HCEC 1CT (cell line): ENCODE measurements around the gene ALOXE3.
A peak's percentile ranks its signal among the peaks of the same experiment; 100 is the strongest.

ENCODE experiments used
- DNase-seq: peaks from one replicate; pipeline ENCODE4 v3.0.0-alpha.2; 2017

Gene ALOXE3

GRCh38 chr17:8141741-8142140 lies 23.4 kb upstream of the ALOXE3 start:
- no peak for DNase-seq

- no peak for DNase-seq
Observed at GRCh38 chr17:8141045-8141444, 22.7 kb upstream of the ALOXE3 start.

GRCh38 chr17:8140065-8141029 lies 22.0 kb upstream of the ALOXE3 start:
- DNase-seq: no peak

DNA sequence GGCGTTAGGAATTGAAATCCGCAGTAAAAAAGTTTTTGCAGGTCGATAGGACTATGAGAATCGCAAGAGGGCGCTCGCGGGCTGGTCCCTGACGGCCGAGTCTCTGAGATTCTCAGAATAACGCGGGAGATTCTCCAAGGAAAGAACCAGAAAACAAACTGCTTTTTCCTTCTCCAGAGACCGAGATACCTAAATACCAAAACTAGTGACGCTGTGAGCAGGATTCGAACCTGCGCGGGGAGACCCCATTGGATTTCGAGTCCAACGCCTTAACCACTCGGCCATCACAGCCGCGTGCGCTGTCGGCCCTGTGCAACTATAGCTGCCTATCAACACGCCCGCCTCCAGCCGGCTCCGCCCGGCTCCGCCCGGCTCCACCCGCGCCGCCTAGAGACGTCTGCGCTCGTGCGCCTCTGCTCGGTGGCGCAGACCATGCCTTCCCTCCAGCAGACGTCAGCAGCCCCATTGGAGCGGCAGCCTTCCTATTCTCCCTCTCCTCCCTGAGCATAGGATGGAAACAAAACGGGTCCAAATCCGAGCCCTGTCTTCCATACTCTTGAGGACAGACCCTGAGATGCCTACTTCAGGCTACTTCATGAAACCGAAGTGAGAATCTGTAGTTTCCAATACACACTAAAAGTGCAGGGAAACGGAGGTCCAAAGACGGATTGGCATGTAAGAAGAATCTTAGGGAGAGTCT lies 20.5 kb upstream of the ALOXE3 start:
- peak; percentile 94 for DNase-seq

DNA sequence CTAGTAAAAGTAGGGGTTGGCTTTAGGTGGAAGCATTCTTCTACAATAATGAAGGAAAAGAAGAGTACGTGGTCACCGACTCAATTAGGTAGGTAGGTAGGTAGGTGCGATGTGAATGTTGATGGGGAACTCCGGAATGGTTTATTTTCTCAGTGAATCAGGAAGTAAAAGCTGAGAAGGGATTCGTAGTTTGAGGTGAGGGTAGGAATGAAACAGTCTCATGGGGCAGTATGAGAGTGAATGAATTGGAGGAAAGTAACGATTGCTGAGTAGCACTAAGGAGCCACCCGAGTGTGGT lies 20.0 kb upstream of the ALOXE3 start:
- no peak for DNase-seq

- DNase-seq: no peak
Observed at GRCh38 chr17:8137645-8138373, 19.5 kb upstream of the ALOXE3 start.

DNA sequence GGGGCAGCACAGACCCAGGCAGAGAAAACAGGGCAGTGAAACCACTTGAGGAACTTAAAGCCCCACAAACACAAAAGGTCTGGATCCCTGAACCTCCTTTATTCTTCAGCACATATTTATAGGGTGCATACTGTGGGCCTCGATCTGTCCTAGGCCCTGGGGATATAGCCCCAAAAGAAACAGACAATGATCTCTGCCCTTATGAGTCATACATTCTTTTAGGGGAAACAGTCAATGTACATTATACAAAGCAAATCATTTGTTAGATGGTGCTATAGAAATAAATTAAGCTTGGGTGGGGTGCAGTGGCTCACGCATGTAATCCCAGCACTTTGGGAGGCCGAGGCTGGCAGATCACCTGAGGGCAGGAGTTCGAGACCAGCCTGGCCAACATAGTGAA lies 15.6 kb upstream of the ALOXE3 start:
- peak; percentile 59 for DNase-seq

DNA sequence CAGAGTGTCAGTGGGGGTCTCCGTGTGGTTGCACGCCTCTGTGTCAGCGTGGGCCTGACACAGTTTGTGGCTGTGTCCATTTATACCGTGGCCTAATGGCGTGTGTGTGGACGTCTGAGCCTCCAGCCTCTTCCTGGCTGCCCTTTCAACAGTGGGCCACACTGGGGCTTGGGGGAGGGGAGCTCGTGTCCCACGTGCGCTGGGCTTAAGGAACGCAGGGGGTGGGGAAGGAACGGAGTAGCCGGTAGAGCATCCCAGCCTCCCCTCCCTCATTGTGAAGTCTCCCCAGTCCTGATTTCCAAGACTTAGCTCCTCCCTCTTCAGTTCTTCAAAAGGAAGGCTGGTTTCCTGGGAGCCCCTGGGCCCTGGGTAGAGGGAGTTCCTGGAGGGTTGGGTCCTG lies 15.1 kb upstream of the ALOXE3 start:
- no peak for DNase-seq

DNA sequence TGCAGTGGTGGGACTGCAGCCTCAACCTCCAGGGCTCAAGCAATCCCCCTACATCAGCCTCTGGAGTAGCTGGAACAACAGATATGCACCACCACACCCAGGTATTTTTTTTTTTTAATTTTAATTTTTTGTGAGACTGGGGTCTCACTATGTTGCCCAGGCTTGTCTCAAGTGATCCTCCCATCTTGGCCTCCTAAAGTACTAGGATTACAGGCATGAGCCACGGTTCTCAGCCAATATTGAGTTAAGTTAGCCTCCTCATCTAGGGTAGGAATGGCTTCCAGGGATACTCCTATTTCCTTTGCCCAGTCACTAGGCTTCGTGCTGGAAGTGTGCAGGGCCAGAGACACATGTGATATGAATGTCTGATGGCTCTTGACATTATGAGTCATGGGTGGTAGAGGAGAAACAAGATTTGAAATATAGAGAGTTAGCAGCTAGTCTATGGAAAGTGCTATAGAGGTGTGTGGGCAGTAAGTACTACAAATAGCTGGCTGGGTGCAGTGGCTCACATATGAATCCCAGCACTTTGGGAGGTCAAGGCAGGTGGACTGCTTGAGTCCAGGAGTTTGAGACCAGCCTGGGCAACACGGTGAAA lies 13.6 kb upstream of the ALOXE3 start:
- DNase-seq: peak; percentile 43

DNA sequence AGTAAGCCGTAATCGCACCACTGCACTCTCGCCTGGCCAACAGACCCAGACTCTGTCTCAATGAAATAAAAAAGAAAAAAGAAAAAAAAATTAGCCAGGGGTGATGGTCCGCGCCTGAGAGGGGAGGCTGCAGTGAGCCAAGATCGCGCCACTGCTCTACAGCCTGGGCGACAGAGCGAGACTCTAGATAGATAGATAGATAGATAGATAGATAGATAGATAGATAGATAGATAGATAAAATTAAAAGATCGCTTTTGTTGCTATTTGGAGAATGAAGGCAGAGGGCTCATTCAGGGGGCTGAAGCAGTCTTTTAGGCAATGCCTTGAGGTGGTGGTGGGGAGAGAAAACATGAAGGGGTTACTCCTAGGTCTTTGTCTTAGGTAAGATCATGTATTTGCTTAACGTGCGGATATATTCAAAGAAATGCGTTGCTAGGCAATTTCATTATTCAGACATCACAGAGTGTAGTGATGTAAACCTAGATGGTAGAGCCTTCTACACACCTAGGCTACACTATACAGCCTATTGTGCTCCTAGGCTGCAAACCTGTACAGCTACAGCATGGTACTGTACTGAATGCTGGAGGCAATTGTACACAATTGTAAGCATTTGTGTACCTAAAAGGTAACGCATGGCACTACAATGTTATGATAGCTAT lies 9.9 kb upstream of the ALOXE3 start:
- DNase-seq: no peak

DNA sequence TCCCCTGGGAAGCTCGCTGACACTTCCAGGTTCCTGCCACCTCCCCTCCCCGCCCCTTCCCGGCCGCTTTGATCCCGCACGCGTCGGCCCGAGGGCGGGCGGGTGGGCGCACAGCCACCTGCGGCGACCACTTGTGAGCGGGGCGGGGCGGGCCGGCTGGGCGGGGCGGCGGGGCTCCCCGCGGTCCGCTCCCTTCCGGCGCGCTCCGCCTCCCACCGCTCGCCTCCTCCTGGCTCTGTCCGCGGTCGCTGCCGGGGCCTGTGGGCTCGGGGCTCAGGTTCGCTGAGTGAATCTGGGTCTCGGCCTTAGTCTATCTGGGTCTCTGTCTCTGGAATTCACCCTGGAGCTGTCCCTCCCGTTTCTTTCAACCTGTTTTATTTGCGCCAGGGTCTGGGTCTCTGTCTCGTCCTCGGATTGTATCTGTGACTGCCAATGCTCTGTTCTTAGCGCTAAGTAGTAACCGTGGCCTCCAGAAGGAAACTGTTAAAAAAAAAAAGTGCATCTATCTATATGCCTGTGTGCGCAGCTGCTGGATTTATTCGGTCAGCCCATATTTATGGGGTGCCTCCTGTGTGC lies 8.3 kb upstream of the ALOXE3 start:
- DNase-seq: peak; percentile 55

GRCh38 chr17:8125947-8126490 lies 7.7 kb upstream of the ALOXE3 start:
- no peak for DNase-seq

DNA sequence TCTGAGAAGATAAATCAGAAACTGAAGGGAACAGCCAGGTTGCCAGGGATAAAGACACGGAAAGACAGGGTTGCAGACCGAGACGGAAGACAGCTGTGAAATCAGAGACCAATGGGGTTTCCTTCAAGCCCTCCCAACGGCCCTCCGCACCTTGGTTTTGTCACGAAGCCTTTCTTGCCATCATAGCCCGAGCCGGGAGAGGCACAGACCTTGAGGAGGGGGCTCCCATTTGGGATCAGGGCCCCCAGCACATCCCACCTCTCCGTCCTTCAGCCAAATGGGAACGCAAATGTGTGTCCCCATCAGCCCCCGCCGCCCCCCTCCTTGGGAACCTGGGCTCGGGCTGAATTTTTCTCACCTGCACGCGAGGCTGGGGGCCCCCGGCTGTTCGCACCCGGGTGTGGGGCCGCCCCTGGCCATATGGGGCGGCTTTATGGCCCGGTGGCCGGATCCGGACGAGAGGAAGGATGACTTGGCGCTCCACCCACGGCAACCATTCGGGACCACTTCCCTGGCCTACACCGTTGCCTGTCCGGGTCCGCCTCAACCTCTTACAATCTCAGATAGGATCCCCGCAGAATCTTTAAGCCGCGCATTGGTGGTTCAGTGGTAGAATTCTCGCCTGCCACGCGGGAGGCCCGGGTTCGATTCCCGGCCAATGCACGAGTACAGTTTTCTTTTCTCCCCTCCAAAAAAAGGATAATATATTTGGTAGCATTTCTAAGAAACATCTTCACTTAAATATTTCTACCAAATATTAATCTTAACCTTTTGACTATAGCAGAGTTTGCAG lies 7.0 kb upstream of the ALOXE3 start:
- DNase-seq: peak; percentile 39

GRCh38 chr17:8124350-8125153 lies 6.2 kb upstream of the ALOXE3 start:
- DNase-seq: no peak

DNA sequence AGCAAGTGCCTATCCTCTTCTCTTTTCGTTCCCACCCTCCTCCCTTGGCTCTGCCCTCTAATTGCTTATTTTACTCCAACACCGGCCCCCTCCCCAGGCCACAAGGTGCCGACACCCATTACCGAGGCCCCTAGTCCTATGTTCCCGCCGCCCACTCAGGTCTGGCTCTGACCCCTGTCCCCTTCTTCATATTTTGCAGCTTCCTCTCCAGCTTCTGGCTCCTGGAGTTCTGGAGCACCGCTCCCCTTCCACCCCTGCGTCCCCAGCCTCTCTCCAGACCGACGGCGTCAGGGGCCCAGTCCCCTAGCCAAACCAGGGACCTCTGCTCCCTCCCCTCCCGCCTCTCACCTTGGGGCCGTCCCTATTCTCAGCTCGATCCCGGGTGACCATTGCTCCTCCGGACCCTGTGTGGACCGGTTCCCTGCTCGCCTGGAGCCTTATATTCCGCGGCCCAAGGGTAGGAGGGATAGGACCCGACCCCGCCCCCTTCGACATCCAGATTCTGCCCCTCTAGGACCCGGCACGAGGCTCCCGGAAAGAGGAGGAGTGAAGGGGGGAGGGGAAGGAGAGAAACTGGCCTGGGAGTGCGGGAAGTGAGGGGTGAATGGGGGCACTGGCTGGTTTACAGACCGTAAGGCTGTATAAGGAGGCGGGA lies 5.5 kb upstream of the ALOXE3 start, which contains the start of gene HES7:
Gene HES7, minus strand, starts transcription at position 412 of the 655 bp plus-strand sequence. Its CDS starts 22 bp downstream, at position 390.
- DNase-seq: no peak

DNA sequence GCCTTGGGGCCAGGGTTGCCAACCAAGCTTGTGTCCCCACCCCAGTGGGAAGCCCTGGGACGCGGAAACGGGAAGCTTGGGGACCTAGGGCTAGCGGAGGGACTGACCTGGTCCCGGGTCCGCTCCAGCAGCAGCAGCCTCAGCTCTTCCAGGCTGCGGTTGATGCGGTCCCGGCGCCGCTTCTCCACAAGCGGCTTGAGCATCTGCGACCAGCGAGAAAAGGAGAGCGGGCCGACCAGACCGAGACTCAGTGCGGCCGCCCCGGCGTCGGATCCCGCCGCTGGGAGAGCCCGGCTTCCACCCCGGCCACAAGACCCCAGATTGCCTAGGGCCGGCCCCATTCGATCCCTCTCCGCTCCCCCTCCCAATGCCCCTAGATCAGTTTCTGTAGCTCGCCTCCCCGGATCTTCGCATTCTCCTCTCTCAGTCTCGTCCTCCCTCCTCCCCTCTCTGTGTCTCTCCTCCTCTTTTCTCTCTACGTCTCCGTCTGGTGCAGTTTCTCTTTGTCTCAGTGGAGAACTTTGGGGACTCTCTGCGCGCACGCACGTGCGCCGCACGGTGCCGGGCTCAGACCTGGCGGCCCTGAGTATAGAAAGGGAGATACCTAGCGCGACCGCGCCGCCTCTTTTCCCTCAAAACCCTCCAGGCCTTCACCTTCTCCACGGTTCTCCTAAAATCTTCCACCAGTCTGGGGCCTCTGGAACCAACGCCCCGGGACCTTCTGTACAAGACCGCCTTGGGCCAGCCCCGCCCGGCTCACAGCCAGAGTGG lies 4.8 kb upstream of the ALOXE3 start:
- DNase-seq: peak; percentile 28

GRCh38 chr17:8122422-8122923 lies 4.2 kb upstream of the ALOXE3 start:
- DNase-seq: peak; percentile 45

DNA sequence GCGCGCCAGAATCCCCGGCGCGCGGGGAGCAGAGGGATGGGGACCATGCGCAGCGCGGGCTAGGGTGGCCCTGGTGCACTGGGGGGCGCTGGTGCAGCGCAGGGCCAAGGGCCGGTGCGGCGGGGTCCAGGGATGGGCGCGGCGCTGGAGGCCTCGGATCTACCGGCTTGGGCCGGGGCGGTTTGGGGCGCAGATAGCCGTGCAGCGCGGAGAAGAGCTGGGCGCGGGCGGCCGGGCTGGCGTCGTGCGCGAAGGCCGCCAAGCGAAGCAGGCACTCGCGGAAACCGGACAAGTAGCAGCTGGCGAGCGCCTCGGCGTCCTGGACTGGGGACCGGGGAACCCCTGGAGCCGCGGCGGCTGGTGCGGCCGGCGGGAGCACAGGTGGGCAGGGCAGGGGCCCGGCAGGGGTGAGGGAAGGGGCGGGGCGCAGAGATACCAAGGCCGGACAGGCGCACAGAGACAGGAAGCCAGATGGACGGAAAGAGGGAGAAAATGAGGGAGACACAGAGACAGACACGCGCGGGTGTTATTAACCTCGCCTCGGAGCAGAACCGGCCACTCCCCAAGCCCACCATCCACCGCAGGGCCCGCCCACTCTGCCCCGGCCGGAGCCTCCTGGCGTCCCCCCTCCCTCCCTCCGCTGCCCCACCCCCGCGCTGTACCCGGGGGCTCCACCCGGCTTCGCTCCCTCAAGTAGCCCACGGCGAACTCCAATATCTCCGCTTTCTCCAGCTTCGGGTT lies 3.5 kb upstream of the ALOXE3 start:
- DNase-seq: peak; percentile 63
